GM12878 (cell line): Measurements from ENCODE around the gene TBC1D10A. TPM values are rescaled to one million over a fixed set of nuclear protein-coding genes. Genes with fewer than 3 reads are reported as not detected.

Experiments
- ATAC-seq: fragments of 200-7000 bp; cut with Tn5 transposase; 3 replicates; pipeline ENCODE4 v1.9.1; 2020; ENCODE audit warnings: mild to moderate bottlenecking, moderate library complexity
- BruUV-seq: library from RNA; stranded (reverse); fragments of 400-500 nt; replicated peaks from 2 replicates; lab custom pipeline; 2021; lab: Mats Ljungman, UMichigan
- CTCF ChIA-PET: fragments of 300-600 bp; sonication (Branson Sonifier 250); formaldehyde crosslinking; extraction: SDS; loops from one replicate; lab custom pipeline; 2021; ENCODE audit warnings: inconsistent platforms; lab: Yijun Ruan, JAX
- POLR2A ChIA-PET: fragments of 350-600 bp; formaldehyde crosslinking; extraction: SDS; loops from one replicate; lab custom pipeline; 2021; ENCODE audit warnings: inconsistent platforms; lab: Charles Lee
- RAD21 ChIA-PET: fragments of 300-600 bp; sonication (Branson Sonifier 250); formaldehyde crosslinking; loops from one replicate; lab custom pipeline; 2023; ENCODE audit warnings: antibody characterized with exemption; ENCODE audit not compliant: unreplicated experiment; lab: Charles Lee
- SMC1A ChIA-PET: fragments of 300-600 bp; sonication (Branson Sonifier 250); formaldehyde crosslinking; loops from one replicate; lab custom pipeline; 2023; ENCODE audit not compliant: unreplicated experiment, uncharacterized antibody; lab: Charles Lee
- DNase-seq: peaks from one replicate; pipeline ENCODE4 v3.0.0-alpha.2; 2011; ENCODE audit warnings: low read depth, low spot score
- FAIRE-seq: peaks from 3 replicates; lab custom pipeline; 2011; peaks lifted over from hg19 to GRCh38; lab: Jason Lieb, UNC
- H2AFZ ChIP-seq: 2 replicates; pipeline ENCODE4 v1.6.0; 2011; ENCODE audit warnings: low read depth, low read length, control low read depth; ENCODE audit not compliant: control insufficient read depth
- H3K27ac ChIP-seq: 2 replicates; pipeline ENCODE4 v1.5.1; 2011; ENCODE audit warnings: control low read depth; ENCODE audit not compliant: control insufficient read depth, insufficient read depth
- H3K27me3 ChIP-seq, 2 experiments: replicated peaks in 1 of 2; 2 replicates each; pipeline versions ENCODE4 v1.6.0 to v1.6.1; 2011; ENCODE audit warnings: low read length in 1 of 2; ENCODE audit not compliant: control insufficient read depth in 2 of 2, insufficient read depth in 2 of 2
- H3K36me3 ChIP-seq, 2 experiments: 2 replicates each; pipeline ENCODE4 v1.5.1; 2011; ENCODE audit warnings: low read length in 1 of 2; ENCODE audit not compliant: control insufficient read depth in 2 of 2, insufficient read depth in 2 of 2
- H3K4me1 ChIP-seq: 2 replicates; pipeline ENCODE4 v1.6.1; 2011; ENCODE audit warnings: mild to moderate bottlenecking, low read length, moderate library complexity, mixed read lengths; ENCODE audit not compliant: control insufficient read depth, insufficient read depth
- H3K4me2 ChIP-seq: 2 replicates; pipeline ENCODE4 v1.6.0; 2011; ENCODE audit warnings: control low read depth; ENCODE audit not compliant: control insufficient read depth, insufficient read depth
- H3K4me3 ChIP-seq: fragments of 200-600 bp; sonication (generic); 2 replicates; pipeline ENCODE4 v1.5.1; 2016
- H3K79me2 ChIP-seq: 2 replicates; pipeline ENCODE4 v1.6.0; 2011; ENCODE audit warnings: low read length; ENCODE audit not compliant: control insufficient read depth, insufficient read depth
- H3K9ac ChIP-seq: 2 replicates; pipeline ENCODE4 v1.8.0; 2011; ENCODE audit warnings: low read length, control low read depth, mixed read lengths; ENCODE audit not compliant: control insufficient read depth, insufficient read depth
- H3K9me3 ChIP-seq: replicated peaks from 3 replicates; pipeline ENCODE4 v1.5.1; 2011; ENCODE audit warnings: mild to moderate bottlenecking, low read length; ENCODE audit not compliant: control insufficient read depth, insufficient read depth
- H4K20me1 ChIP-seq: 2 replicates; pipeline ENCODE4 v1.6.0; 2011; ENCODE audit not compliant: control insufficient read depth, insufficient read depth
- EED ChIP-seq: sonication (generic); IDR thresholded peaks from 2 replicates; pipeline ENCODE4 v1.6.1; 2016; ENCODE audit warnings: antibody characterized with exemption, low read depth
- FOXM1 ChIP-seq: IDR thresholded peaks from 2 replicates; pipeline ENCODE4 v1.6.1; 2012; ENCODE audit warnings: low read depth, mild to moderate bottlenecking, inconsistent platforms, low read length, moderate library complexity
- MTA3 ChIP-seq: IDR thresholded peaks from 2 replicates; pipeline ENCODE4 v1.6.1; 2012; ENCODE audit warnings: low read length, inconsistent platforms, borderline replicate concordance
- MYC ChIP-seq: IDR thresholded peaks from 2 replicates; pipeline ENCODE4 v1.6.1; 2011; ENCODE audit warnings: mild to moderate bottlenecking, low read length, moderate library complexity, inconsistent platforms; ENCODE audit not compliant: insufficient read depth, insufficient replicate concordance, insufficient read length, severe bottlenecking
- RB1 ChIP-seq: fragments of 450-650 bp; formaldehyde crosslinking; IDR thresholded peaks from 2 replicates; pipeline ENCODE4 v1.6.1; 2017; ENCODE audit warnings: mild to moderate bottlenecking, borderline replicate concordance
- RBBP5 ChIP-seq: fragments of 200-600 bp; sonication (generic); conservative IDR thresholded peaks from 2 replicates; pipeline ENCODE4 v1.6.1; 2016
- SMAD5 ChIP-seq: IDR thresholded peaks from 2 replicates; pipeline ENCODE4 v1.6.1; 2016; ENCODE audit warnings: antibody characterized with exemption, low read depth
- TAF1 ChIP-seq: IDR thresholded peaks from 2 replicates; pipeline ENCODE4 v1.6.1; 2011; ENCODE audit warnings: mild to moderate bottlenecking, low read depth, low read length, borderline replicate concordance
- ZNF217 ChIP-seq: fragments of 450-650 bp; IDR thresholded peaks from 2 replicates; pipeline ENCODE4 v1.6.1; 2017; ENCODE audit warnings: antibody characterized with exemption, mild to moderate bottlenecking
- WGBS: methylation state at CpG from one replicate; pipeline ENCODE4 v1.1.6; 2016; ENCODE audit warnings: low lambda C conversion rate; ENCODE audit not compliant: insufficient replicate concordance, insufficient coverage; ENCODE audit errors: missing lambda C conversion rate; 5-methylcytosine and 5-hydroxymethylcytosine counted together
- in situ Hi-C: fragments of 300-500 bp; cut with MboI; formaldehyde crosslinking; loops from 9 replicates; pipeline ENCODE4 v1.14.3; 2018; ENCODE audit warnings: mixed read lengths
- intact Hi-C: fragments of 100-400 bp; cut with micrococcal nuclease; formaldehyde crosslinking; loops from one replicate; pipeline ENCODE4 v1.14.2; 2022; ENCODE audit not compliant: unreplicated experiment
- polyA plus RNA-seq, 11 experiments: library from polyadenylated mRNA; depleted of rRNA in 4 of 11; unstranded in 6 of 11; stranded (reverse) in 5 of 11; fragments of >200 nt; fragmentation: Nextera tagmentation in 4 of 11; fragmentation: Illumina TruSeq in 1 of 11; extraction: Ambion mirVana in 4 of 11; extraction: Trizol in 1 of 11; gene quantifications; 1 replicate in 1 of 11; 2 replicates in 10 of 11; pipeline versions ENCODE4 v1.2.1 to v1.2.3, GENCODE V29; 2011 to 2016; ENCODE audit warnings: inconsistent platforms in 2 of 11, missing spikeins in 2 of 11, low read depth in 1 of 11
- total RNA-seq, 4 experiments: library from RNA; depleted of rRNA in 3 of 4; stranded (reverse); fragments of >200 nt in 3 of 4; fragmentation: Illumina TruSeq in 1 of 4; extraction: Trizol in 1 of 4; gene quantifications; 2 replicates each; pipeline versions ENCODE4 v1.2.1 to v1.2.3, GENCODE V29; 2013 to 2021
- TF ChIP-seq, protein P1 (sequence below): fragments of 450-650 bp; IDR thresholded peaks from 2 replicates; pipeline ENCODE4 v1.6.1; 2014; ENCODE audit warnings: mild to moderate bottlenecking
- TF ChIP-seq, protein P2 (sequence below): IDR thresholded peaks from 2 replicates; pipeline ENCODE4 v1.6.1; 2011; ENCODE audit warnings: borderline replicate concordance, low read depth, mild to moderate bottlenecking, moderate library complexity, low read length; ENCODE audit not compliant: insufficient read depth, poor library complexity, severe bottlenecking
- TF ChIP-seq, protein P3 (sequence below): IDR thresholded peaks from 2 replicates; pipeline ENCODE4 v1.6.1; 2011; ENCODE audit warnings: mild to moderate bottlenecking, low read depth, low read length, moderate library complexity; ENCODE audit not compliant: insufficient replicate concordance
- TF ChIP-seq, protein P4 (sequence below): IDR thresholded peaks from 2 replicates; pipeline ENCODE4 v1.6.1; 2011; ENCODE audit warnings: low read depth, mild to moderate bottlenecking, low read length, moderate library complexity, borderline replicate concordance; ENCODE audit errors: extremely low read depth

TBC1D10A gene
- total and polyA plus RNA-seq, 10 of the 15 experiments (the other 5 are each of a cell fraction or from before 2014, with no cell fraction given), result 0.27 to 25.7 (median 15.3) TPM

DNA sequence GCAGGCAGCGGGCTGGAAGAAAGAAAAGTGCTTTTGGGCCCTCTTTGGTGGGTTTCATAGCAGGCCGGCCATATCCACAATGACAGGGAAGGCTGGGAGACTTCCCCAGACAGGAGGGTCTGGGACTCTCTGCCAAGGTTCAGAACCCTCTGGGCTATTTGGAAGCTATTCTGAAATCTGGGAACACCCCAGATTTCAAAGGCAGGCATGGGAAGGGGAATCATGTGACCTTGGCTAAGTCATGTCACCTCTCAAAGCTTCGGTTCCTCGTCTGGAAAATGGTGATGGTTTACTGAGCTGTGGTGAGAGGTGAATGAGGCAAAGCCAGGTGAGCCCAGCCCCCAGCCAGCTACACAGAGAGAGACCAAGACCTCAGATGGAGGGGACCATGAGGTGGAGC, 42.1 kb downstream of the TBC1D10A start (continued):
- TF ChIP-seq, protein P1, sequence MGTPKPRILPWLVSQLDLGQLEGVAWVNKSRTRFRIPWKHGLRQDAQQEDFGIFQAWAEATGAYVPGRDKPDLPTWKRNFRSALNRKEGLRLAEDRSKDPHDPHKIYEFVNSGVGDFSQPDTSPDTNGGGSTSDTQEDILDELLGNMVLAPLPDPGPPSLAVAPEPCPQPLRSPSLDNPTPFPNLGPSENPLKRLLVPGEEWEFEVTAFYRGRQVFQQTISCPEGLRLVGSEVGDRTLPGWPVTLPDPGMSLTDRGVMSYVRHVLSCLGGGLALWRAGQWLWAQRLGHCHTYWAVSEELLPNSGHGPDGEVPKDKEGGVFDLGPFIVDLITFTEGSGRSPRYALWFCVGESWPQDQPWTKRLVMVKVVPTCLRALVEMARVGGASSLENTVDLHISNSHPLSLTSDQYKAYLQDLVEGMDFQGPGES, result no peak
- TF ChIP-seq FOXM1 (no peak), ZNF217 (no peak), RB1 (no peak), MYC (no peak)
- TF ChIP-seq, protein P2, sequence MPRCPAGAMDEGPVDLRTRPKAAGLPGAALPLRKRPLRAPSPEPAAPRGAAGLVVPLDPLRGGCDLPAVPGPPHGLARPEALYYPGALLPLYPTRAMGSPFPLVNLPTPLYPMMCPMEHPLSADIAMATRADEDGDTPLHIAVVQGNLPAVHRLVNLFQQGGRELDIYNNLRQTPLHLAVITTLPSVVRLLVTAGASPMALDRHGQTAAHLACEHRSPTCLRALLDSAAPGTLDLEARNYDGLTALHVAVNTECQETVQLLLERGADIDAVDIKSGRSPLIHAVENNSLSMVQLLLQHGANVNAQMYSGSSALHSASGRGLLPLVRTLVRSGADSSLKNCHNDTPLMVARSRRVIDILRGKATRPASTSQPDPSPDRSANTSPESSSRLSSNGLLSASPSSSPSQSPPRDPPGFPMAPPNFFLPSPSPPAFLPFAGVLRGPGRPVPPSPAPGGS, result no peak

DNA sequence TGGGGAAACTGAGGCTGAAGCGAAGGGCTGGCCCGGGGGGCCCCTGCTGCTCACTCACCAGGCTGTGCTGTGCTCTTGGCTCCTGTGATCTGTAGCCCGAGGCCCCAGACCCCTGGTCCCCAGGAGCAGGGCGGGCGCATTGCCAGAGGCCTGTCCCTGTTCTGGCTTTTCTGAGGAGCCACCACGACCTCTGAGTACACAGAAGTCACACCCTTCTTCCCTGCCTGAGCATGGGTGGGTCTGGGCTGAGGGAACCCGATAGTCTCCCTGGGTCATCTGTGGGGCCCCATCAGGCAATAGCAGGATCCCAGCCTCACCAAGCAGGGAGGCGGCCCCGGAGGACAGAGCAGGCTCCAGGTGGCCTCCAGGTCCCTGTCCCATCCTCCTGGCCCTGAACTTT, 42.6 kb downstream of the TBC1D10A start:
- RAD21 ChIA-PET, result interaction anchor here (0.8 kb wide), 1 partner anchor 200 kb away, joined by 4 read pairs; no protein-coding TSS in a partner anchor
- in situ Hi-C loops, result no loop called here
- Histone ChIP-seq H3K4me2 (no peak overlapping the region), H3K27ac (no peak overlapping the region)
- no TSS peak for BruUV-seq
- TF ChIP-seq, protein P1, result no peak
- TF ChIP-seq MTA3 (no peak), EED (no peak), RBBP5 (no peak), SMAD5 (no peak), RB1 (no peak), TAF1 (no peak)
- TF ChIP-seq, protein P3, sequence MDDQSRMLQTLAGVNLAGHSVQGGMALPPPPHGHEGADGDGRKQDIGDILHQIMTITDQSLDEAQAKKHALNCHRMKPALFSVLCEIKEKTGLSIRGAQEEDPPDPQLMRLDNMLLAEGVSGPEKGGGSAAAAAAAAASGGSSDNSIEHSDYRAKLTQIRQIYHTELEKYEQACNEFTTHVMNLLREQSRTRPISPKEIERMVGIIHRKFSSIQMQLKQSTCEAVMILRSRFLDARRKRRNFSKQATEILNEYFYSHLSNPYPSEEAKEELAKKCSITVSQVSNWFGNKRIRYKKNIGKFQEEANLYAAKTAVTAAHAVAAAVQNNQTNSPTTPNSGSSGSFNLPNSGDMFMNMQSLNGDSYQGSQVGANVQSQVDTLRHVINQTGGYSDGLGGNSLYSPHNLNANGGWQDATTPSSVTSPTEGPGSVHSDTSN, result no peak
- TF ChIP-seq, protein P4, sequence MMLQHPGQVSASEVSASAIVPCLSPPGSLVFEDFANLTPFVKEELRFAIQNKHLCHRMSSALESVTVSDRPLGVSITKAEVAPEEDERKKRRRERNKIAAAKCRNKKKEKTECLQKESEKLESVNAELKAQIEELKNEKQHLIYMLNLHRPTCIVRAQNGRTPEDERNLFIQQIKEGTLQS, result no peak
- TF ChIP-seq, all 136 proteins: peak for 0
- Histone ChIP-seq H3K9ac (no peak overlapping the region), H3K4me3 (no peak overlapping the region), H4K20me1 (no peaks in the 10 kb centered on the region), H2AFZ (no peak overlapping the region), H3K79me2 (no peaks in the 10 kb centered on the region), H3K9me3 (no peaks in the 10 kb centered on the region), H3K36me3 (no peaks in the 10 kb centered on the region), H3K27me3 (no peaks in the 10 kb centered on the region; a peak in 1 of 4 replicates), H3K4me1 (peaks cover 10% of the 10 kb centered on the region; the same call in 1 of the 2 replicates)
- ATAC-seq (no peak), FAIRE-seq (no peak), DNase-seq (no peak)
- ChIA-PET SMC1A (interaction anchor here (0.9 to 4.7 kb wide), 3 partner anchors 21 to 177 kb away, joined by 3 to 41 read pairs (median 5); no protein-coding TSS in a partner anchor), POLR2A (no interaction called here), CTCF (interaction anchor here (2.2 to 10.5 kb wide), 5 partner anchors 20 to 176 kb away, joined by 7 to 436 read pairs (median 40); partner anchors contain the start of gene RNF215)
- 51% methylated on average over 9 of the region's 9 CpGs for WGBS
- intact Hi-C loops, result loop anchor here (10.0 kb wide), 1 partner anchor 201 kb away; no protein-coding TSS in a partner anchor
